Activated CD4-positive, alpha-beta T cell treated with anti-CD3 and anti-CD28 coated beads, Interleukin-2, amount 10 ng/mL, durations not matched to agents 7 days and 5 days (primary cell): ENCODE data around the gene IL4. TPM values are rescaled to one million over a fixed set of nuclear protein-coding genes. Genes with fewer than 3 reads are reported as not detected.

Source experiments
- CTCF ChIA-PET: fragments of 350-600 bp; sonication (Branson Sonifier 250); formaldehyde crosslinking; loops from one replicate; lab custom pipeline; 2021; ENCODE audit warnings: antibody characterized with exemption; lab: Charles Lee
- POLR2A ChIA-PET: fragments of 350-600 bp; sonication (Branson Sonifier 250); formaldehyde crosslinking; loops from one replicate; lab custom pipeline; 2021; ENCODE audit warnings: antibody characterized with exemption; lab: Charles Lee
- DNase-seq: peaks from one replicate; pipeline ENCODE4 v3.0.0-alpha.2; 2020
- H3K27ac Mint-ChIP-seq: one replicate; pipeline ENCODE4 v1.8.0; 2021; ENCODE audit warnings: mild to moderate bottlenecking, moderate library complexity, mixed read lengths
- H3K27me3 Mint-ChIP-seq: one replicate; pipeline ENCODE4 v1.8.0; 2021; ENCODE audit warnings: mixed read lengths
- H3K36me3 Mint-ChIP-seq: one replicate; pipeline ENCODE4 v1.8.0; 2021; ENCODE audit warnings: low read depth, mixed read lengths
- H3K4me1 Mint-ChIP-seq: one replicate; pipeline ENCODE4 v1.8.0; 2021; ENCODE audit warnings: mixed read lengths
- H3K4me3 Mint-ChIP-seq: one replicate; pipeline ENCODE4 v1.8.0; 2021; ENCODE audit warnings: mild to moderate bottlenecking, moderate library complexity, mixed read lengths
- H3K9me3 Mint-ChIP-seq: one replicate; pipeline ENCODE4 v1.8.0; 2021; ENCODE audit warnings: mixed read lengths
- total RNA-seq, 2 experiments: library from RNA; stranded (reverse); gene quantifications; one replicate each; pipeline ENCODE4 v1.2.3, GENCODE V29; 2021

Gene IL4
- total RNA-seq, 2 experiments from 2014 or later, result not detected

- no peak for DNase-seq
- Mint-ChIP-seq H3K4me1 (peaks cover 28% of the 10 kb centered on the region), H3K36me3 (no peaks in the 10 kb centered on the region), H3K4me3 (no peak overlapping the region), H3K27ac (no peak overlapping the region), H3K27me3 (peaks cover 6% of the 10 kb centered on the region), H3K9me3 (no peaks in the 10 kb centered on the region)
- POLR2A ChIA-PET, result no interaction called here
- CTCF ChIA-PET, result interaction anchor here (0.7 to 1.4 kb wide), 3 partner anchors 12 to 23 kb away, joined by 4 to 5 read pairs (median 4); partner anchors contain the start of gene IL4
Measured at GRCh38 chr5:132661231-132662003, 12.4 kb upstream of the IL4 start.

- POLR2A ChIA-PET, result no interaction called here
- H3K27ac Mint-ChIP-seq, result no peak overlapping the region
Measured at GRCh38 chr5:132662004-132662401, 11.8 kb upstream of the IL4 start.

GRCh38 chr5:132662925-132663770 lies 10.6 kb upstream of the IL4 start:
- Mint-ChIP-seq H3K36me3 (no peaks in the 10 kb centered on the region), H3K27me3 (no peaks in the 10 kb centered on the region), H3K9me3 (no peaks in the 10 kb centered on the region), H3K4me3 (no peak overlapping the region), H3K27ac (peak overlapping the region; percentile 60), H3K4me1 (peaks cover 24% of the 10 kb centered on the region)
- ChIA-PET CTCF (interaction anchor here (0.5 to 3.0 kb wide), 7 partner anchors 15 to 347 kb away, joined by 3 to 8 read pairs (median 3); no protein-coding TSS in a partner anchor), POLR2A (no interaction called here)
- no peak for DNase-seq

More at GRCh38 chr5:132662004-132662401, 11.8 kb upstream of the IL4 start:
- Mint-ChIP-seq H3K36me3 (no peaks in the 10 kb centered on the region), H3K9me3 (no peaks in the 10 kb centered on the region), H3K4me3 (no peak overlapping the region), H3K27me3 (no peaks in the 10 kb centered on the region), H3K4me1 (peaks cover 27% of the 10 kb centered on the region)
- CTCF ChIA-PET, result interaction anchor here (1.1 to 3.0 kb wide), 4 partner anchors 11 to 65 kb away, joined by 4 to 8 read pairs (median 4); partner anchors contain the start of gene IL4
- DNase-seq, result no peak

- CTCF ChIA-PET, result interaction anchor here (0.8 to 3.0 kb wide), 6 partner anchors 9 to 25 kb away, joined by 3 to 8 read pairs (median 3); partner anchors contain the start of gene IL4
- DNase-seq, result no peak
- Mint-ChIP-seq H3K9me3 (no peaks in the 10 kb centered on the region), H3K27me3 (no peaks in the 10 kb centered on the region), H3K36me3 (no peaks in the 10 kb centered on the region), H3K4me1 (peaks cover 24% of the 10 kb centered on the region), H3K4me3 (no peak overlapping the region), H3K27ac (peak overlapping the region; percentile 60)
- POLR2A ChIA-PET, result interaction anchor here (0.5 to 0.6 kb wide), 2 partner anchors 161 to 294 kb away, joined by 3 to 4 read pairs; partner anchors contain the start of gene SLC22A5
Measured at GRCh38 chr5:132663771-132664695, 9.8 kb upstream of the IL4 start.

- ChIA-PET POLR2A (interaction anchor here (0.5 to 0.6 kb wide), 2 partner anchors 160 to 295 kb away, joined by 3 to 4 read pairs; partner anchors contain the start of gene SLC22A5), CTCF (interaction anchor here (0.8 to 3.0 kb wide), 6 partner anchors 8 to 82 kb away, joined by 3 to 8 read pairs (median 4); partner anchors contain the start of genes CCNI2 and IL4)
- no peak overlapping the region for H3K4me3 Mint-ChIP-seq
- H3K36me3 Mint-ChIP-seq, result no peaks in the 10 kb centered on the region
- no peak for DNase-seq
- H3K27me3 Mint-ChIP-seq, result no peaks in the 10 kb centered on the region
- H3K27ac Mint-ChIP-seq, result no peak overlapping the region
- H3K4me1 Mint-ChIP-seq, result peaks cover 24% of the 10 kb centered on the region
- no peaks in the 10 kb centered on the region for H3K9me3 Mint-ChIP-seq
Measured at GRCh38 chr5:132664696-132665209, 9.0 kb upstream of the IL4 start.

- ChIA-PET POLR2A (no interaction called here), CTCF (interaction anchor here (0.8 to 1.1 kb wide), 2 partner anchors 10 to 82 kb away, joined by 4 to 6 read pairs; partner anchors contain the start of gene CCNI2)
- H3K27me3 Mint-ChIP-seq, result no peaks in the 10 kb centered on the region
- no peak overlapping the region for H3K4me3 Mint-ChIP-seq
- DNase-seq, result no peak
- no peaks in the 10 kb centered on the region for H3K36me3 Mint-ChIP-seq
- H3K4me1 Mint-ChIP-seq, result peaks cover 24% of the 10 kb centered on the region
- no peak overlapping the region for H3K27ac Mint-ChIP-seq
- no peaks in the 10 kb centered on the region for H3K9me3 Mint-ChIP-seq
Measured at GRCh38 chr5:132665574-132666080, 8.2 kb upstream of the IL4 start.

- POLR2A ChIA-PET, result no interaction called here
- H3K4me1 Mint-ChIP-seq, result peaks cover 24% of the 10 kb centered on the region
Measured at GRCh38 chr5:132666310-132667123, 7.3 kb upstream of the IL4 start.

GRCh38 chr5:132667309-132667708 lies 6.5 kb upstream of the IL4 start:
- DNase-seq, result no peak
- POLR2A ChIA-PET, result no interaction called here
- Mint-ChIP-seq H3K36me3 (no peaks in the 10 kb centered on the region), H3K4me1 (peaks cover 24% of the 10 kb centered on the region), H3K27me3 (no peaks in the 10 kb centered on the region), H3K9me3 (no peaks in the 10 kb centered on the region), H3K4me3 (no peak overlapping the region), H3K27ac (no peak overlapping the region)
- CTCF ChIA-PET, result interaction anchor here (0.9 kb wide), 1 partner anchor 9 kb away, joined by 8 read pairs; no protein-coding TSS in a partner anchor

More at GRCh38 chr5:132666310-132667123, 7.3 kb upstream of the IL4 start:
- H3K4me3 Mint-ChIP-seq, result no peak overlapping the region
- CTCF ChIA-PET, result interaction anchor here (0.5 to 0.9 kb wide), 2 partner anchors 8 to 10 kb away, joined by 3 to 8 read pairs; no protein-coding TSS in a partner anchor
- H3K27me3 Mint-ChIP-seq, result no peaks in the 10 kb centered on the region
- H3K27ac Mint-ChIP-seq, result no peak overlapping the region
- H3K36me3 Mint-ChIP-seq, result no peaks in the 10 kb centered on the region
- H3K9me3 Mint-ChIP-seq, result no peaks in the 10 kb centered on the region
- DNase-seq, result no peak

- ChIA-PET POLR2A (no interaction called here), CTCF (no interaction called here)
- Mint-ChIP-seq H3K27me3 (no peaks in the 10 kb centered on the region), H3K9me3 (no peaks in the 10 kb centered on the region), H3K36me3 (no peaks in the 10 kb centered on the region), H3K4me1 (peaks cover 19% of the 10 kb centered on the region), H3K4me3 (no peak overlapping the region), H3K27ac (no peak overlapping the region)
- DNase-seq, result no peak
Measured at GRCh38 chr5:132667761-132668705, 5.8 kb upstream of the IL4 start.
